NCI-H82 treated with DMSO at 0.1 percent for 48 hours (cell line): ENCODE measurements around the gene RER1.

Experiments used
- DNase-seq: peaks from one replicate; lab custom pipeline; 2025; ENCODE audit not compliant: unreplicated experiment; lab: John Stamatoyannopoulos, UW

Gene RER1

DNA sequence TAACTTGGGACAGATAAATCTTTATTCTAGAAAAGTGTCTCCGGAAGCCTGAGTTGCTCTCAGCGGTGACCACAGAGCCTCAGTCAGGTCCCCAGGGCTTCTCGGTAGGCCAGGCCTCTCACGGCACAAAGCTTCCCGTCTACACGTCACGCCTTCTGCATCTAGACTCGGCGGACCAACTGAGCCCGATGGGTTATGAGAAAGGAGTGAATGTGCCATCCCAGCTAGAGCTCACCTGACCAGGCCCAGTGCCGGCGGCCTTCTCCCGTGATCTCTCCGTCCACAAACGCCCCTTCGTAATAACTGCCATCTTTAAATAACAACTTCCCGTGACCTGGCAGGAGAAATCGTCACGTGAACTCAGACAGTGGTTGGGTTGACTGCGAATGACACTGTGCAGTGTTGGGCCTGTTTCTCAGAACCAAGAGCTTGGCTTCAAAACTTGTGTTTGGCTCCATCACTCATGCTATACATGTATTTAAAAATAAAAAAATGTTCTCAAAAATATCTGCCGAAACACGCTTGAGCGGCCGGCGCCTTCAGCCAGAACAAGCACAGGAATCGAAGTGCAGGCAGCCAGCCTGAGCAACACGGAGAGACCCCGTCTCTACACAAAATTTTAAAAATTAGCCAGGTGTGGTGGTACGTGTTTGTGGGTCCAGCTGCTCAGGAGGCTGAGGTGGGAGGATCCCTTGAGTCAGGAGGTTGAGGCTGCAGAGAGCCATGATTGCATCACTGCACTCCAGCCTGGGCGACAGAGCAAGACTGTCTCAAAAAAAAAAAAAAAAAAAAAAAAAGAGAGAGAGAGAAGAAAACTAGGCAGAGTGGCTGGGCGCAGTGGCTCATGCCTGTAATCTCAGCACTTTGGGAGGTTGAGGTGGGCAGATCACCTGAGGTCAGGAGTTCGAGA lies 3.4 kb upstream of the RER1 start:
- DNase-seq, result no peak

- no peak for DNase-seq
These were observed 2.0 kb upstream of the RER1 start for GRCh38 chr1:2389644-2390043.

- no peak for DNase-seq
These were observed 379 bp downstream of the RER1 start for GRCh38 chr1:2391931-2392509.

- no peak for DNase-seq
These were observed 1.0 kb downstream of the RER1 start for GRCh38 chr1:2392686-2393085.

GRCh38 chr1:2393471-2393877 lies 1.8 kb downstream of the RER1 start:
- DNase-seq, result no peak

DNA sequence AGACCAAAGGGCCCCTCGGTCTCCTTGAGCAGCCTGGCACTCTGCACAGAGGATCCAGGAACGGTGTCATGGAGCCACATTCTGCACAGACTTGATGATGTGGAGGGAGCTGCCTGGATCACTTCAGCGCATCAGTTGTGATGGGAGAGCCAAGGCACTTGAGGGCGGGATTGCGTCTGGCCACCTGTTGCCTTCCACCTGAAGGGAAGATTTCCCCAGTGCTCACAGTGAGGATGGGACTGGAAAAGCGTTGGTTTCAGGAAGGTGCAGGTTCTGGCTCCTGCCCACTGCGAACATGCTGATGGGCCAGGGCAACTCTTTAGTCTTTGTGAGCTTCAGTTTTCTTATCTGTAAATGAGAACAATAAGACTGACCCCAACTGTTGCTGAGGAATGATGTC lies 2.6 kb downstream of the RER1 start:
- DNase-seq, result no peak

- DNase-seq, result no peak
These were observed 3.1 kb downstream of the RER1 start for GRCh38 chr1:2394761-2395160.

- DNase-seq, result no peak
These were observed 3.6 kb downstream of the RER1 start for GRCh38 chr1:2395245-2395644.

DNA sequence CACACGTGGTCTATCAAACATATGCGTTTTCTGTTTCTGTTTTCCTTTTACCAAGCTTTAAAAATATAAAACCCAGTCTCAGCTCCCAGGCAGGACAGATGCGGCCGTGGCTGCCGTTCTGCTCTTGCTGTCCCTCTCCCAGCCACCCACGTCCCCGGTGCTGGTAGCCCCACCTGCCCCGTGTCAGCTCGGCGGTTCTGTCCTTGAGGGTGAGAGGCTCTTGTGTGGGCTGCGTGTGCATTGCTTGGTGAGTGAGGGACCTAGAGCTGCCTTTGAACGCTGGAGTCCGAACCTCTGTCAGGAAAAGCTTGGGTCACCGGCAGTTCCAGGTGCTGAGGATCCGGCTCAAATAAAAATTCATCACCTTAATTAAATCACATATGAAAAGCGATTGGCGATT lies 4.4 kb downstream of the RER1 start:
- no peak for DNase-seq

GRCh38 chr1:2396476-2396875 lies 4.8 kb downstream of the RER1 start:
- DNase-seq, result no peak

GRCh38 chr1:2397007-2397679 lies 5.5 kb downstream of the RER1 start:
- DNase-seq, result no peak

GRCh38 chr1:2398871-2399270 lies 7.2 kb downstream of the RER1 start:
- no peak for DNase-seq

DNA sequence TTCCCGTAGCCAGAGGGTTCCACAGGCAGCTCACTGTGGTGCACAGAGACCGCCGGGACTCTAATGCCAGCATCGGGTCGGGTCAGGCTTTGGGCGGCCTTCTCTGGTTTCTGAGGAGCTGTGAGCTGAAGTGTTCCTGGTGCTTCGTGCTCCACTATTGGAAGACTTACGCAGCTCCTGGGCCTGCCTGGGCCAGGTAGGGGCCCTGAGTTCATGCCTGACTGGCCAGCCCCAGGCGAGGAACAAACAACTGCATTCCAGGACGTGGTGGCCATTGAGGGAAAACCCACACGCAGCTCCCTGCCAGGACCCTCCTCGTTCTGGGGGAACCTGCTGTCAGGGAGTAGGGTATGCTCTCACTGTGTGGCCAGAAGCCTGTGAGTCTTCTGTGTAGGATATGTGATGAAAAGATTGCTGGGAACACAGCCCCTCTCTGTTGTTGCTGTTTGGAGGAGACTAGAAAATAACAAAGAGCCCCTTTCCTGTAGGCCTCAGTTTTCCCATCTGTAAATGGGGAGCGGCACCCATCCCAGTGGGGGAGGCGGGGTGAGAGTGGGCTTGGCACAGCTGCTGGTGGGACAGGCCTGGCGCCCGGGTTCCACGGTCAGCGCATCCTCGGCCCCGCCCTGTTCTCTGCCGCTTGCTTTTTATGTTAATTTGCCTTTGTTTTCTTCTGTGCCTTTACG lies 8.4 kb downstream of the RER1 start:
- DNase-seq, result no peak

- no peak for DNase-seq
These were observed 8.9 kb downstream of the RER1 start for GRCh38 chr1:2400576-2400909.

- no peak for DNase-seq
These were observed 9.5 kb downstream of the RER1 start for GRCh38 chr1:2400950-2401649.

DNA sequence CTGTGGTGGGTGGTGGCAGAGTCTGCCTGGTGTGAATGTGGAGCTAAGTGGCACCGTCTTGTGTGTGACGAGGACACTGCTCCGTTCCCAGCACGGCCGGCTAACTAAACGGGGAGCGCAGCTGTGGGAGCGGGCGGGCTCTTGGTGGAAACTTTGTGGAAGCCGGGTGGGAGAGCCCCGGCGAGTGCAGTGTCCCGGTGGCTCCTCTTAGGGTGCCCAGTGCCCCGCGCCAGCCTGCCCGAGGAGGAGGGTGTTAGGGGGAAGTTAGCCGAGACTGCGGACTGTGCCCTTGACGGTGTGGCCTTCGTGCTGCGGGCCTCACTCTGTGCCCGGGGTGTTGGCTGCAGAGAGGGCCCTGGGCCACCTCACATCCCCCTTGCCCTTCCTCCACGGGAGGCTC lies 10.8 kb downstream of the RER1 start:
- no peak for DNase-seq

GRCh38 chr1:2403273-2403672 lies 11.6 kb downstream of the RER1 start:
- no peak for DNase-seq

- DNase-seq, result no peak
These were observed 12.7 kb downstream of the RER1 start for GRCh38 chr1:2404142-2404889.

GRCh38 chr1:2404890-2405511 lies 13.4 kb downstream of the RER1 start:
- no peak for DNase-seq
